GM19025 (cell line): ENCODE measurements around the gene ANKRD44.

Experiments used
- ATAC-seq: cut with Tn5 transposase; IDR thresholded peaks from one replicate; pipeline ENCODE4 v1.9.1; 2021; ENCODE audit warnings: mild to moderate bottlenecking, low read depth, moderate library complexity; ENCODE audit not compliant: unreplicated experiment

Gene ANKRD44

DNA sequence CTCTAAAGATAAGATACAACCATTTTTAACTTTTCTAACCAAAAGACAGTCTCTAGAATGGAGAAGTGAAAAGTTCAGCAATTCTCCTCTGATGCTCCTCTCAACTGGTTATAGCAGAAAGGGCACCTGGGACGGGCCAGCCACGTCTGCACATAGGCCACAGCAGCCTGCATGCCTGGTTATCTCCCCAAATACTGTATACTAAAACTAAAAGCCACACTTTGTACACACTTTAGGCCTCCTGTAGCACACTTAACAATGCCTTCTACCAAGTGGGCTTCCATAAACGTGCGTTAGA lies 179.1 kb downstream of the ANKRD44 start:
- ATAC-seq, result peak; percentile 39

DNA sequence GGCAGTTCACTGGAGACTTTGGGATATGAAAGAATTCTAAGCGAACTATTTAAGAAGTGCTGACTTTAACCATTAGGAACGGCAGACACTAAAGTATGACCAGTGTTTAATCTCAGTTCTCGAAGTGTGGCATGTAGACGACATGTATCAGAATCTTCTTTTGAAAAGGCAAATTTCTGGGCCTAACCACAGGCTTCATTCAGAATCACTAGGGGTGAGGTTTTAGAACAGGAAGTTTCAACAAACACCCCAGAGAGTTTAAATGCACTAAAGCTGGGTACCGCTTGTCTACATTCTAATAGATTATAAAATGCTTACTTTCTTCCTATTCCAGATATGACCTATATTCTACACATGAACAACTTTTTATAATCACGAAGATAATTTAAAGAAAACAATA lies 180.3 kb downstream of the ANKRD44 start:
- peak; percentile 78 for ATAC-seq

- ATAC-seq, result no peak
Measured at GRCh38 chr2:197128897-197129296, 181.7 kb downstream of the ANKRD44 start.

GRCh38 chr2:197128126-197128525 lies 182.5 kb downstream of the ANKRD44 start:
- no peak for ATAC-seq

DNA sequence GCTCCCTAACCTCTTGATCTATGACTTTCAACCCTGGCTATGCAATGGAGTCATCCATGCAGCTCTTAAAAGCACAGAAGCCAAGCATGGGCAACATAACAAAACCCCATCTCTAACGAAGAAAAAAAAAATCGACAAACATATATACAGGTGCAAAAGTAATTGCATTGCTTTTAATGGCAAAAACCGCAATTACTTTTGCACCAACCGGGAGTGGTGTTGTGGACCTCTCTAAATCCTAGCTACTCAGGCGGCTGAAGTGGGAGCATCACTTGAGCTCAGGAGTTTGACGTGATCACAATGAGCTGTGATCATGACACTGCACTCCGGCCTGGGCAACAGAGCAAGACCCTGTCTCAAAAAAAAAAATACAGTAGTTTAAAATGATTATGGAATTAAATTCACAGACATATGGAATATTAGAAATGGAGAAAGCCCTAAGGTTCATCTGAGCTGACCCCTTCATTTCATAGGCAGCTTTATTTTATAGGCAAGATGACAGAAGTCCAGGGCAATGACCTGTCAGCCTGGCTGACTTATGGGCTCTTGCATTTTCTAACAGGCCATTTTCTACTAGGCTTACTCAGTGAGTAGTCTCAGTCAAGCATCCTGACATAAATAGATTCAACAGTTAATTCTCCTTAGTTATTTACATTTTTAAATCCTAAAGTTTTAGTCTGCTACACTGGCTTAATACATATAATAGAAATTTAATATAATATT lies 183.8 kb downstream of the ANKRD44 start:
- no peak for ATAC-seq

- no peak for ATAC-seq
Measured at GRCh38 chr2:197124639-197125390, 185.8 kb downstream of the ANKRD44 start.

DNA sequence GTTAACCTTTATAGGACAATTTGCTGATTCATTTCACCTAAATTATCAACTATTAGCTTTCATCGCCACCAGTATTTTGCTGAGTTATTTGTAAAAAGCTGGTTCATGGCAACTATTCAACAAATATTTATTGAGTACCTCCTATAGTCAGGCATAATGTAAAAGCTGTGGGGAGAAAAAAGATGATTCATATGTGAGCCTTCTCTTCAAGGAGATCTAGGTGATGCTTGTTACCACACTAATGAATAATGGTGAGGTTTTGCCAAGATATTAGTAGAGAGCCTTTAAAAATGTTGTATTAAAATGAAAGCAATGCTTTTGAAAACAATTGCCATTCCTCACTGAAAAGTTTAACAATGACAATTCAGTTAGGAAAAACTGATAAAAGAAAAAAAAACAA lies 187.8 kb downstream of the ANKRD44 start:
- no peak for ATAC-seq

GRCh38 chr2:197121756-197122385 lies 188.7 kb downstream of the ANKRD44 start:
- ATAC-seq, result no peak

- no peak for ATAC-seq
Measured at GRCh38 chr2:197121255-197121654, 189.3 kb downstream of the ANKRD44 start.

GRCh38 chr2:197116306-197116879 lies 194.2 kb downstream of the ANKRD44 start:
- no peak for ATAC-seq

GRCh38 chr2:197115325-197115724 lies 195.3 kb downstream of the ANKRD44 start:
- ATAC-seq, result no peak

DNA sequence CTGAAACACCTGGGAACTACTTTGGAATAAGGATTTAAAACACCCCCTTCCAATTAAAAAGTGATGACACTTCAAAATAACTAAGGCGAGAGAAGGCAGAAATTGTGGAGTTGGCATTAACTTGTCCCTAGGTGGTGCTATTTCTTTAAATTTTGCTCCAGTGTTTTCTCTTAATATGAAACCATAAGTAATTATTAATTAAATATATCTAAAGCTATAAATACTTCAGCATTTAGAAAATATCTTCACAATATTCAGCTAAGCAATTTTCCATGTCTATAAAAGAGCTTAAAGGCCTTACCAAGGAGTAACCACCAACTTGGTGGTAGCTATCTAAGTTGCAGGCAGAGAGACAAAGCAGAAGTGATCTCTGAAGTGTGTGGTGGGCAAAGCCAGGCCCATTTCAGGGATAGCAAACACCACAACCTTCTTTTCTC lies 197.3 kb downstream of the ANKRD44 start:
- no peak for ATAC-seq

DNA sequence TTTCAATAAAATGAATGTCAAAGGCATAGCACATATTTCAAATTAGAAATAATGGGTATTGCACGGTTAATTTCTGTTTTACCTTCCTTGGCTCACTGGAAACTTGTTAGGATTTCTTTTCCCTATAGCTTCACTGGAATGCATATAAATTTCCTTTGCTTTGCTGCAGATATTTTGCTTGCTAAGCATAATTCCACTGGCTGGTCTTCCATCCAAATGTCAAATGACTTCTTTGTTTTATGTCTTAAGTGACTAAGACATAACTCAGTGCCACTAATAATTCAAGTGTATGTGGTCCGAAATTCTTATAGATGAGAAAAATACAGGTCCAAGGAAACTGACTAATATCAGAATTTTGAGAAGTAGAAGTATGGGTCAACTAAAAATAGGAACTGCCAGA lies 201.3 kb downstream of the ANKRD44 start:
- no peak for ATAC-seq

GRCh38 chr2:197108758-197109157 lies 201.8 kb downstream of the ANKRD44 start:
- ATAC-seq, result no peak

- no peak for ATAC-seq
Measured at GRCh38 chr2:197107291-197108269, 203.0 kb downstream of the ANKRD44 start.

GRCh38 chr2:197103363-197103762 lies 207.2 kb downstream of the ANKRD44 start:
- ATAC-seq, result no peak

DNA sequence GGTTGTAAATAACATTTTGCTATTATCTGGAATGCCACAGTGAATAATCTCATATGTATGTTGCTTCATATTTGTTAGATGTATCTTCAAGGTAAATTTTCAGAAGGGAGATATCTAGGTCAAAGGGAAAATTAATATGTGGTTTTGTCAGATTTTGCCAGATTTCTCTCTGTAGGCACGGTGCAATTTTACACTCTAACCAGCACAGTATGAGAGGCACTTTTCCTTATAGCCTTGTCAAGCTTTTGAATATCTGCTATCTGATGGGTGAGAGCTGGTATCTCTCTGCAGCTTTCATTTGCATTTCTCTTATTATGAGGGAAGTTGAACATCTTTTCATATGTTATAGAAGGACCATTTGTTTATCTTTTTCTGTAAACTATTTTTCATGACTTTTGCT lies 208.3 kb downstream of the ANKRD44 start:
- no peak for ATAC-seq

DNA sequence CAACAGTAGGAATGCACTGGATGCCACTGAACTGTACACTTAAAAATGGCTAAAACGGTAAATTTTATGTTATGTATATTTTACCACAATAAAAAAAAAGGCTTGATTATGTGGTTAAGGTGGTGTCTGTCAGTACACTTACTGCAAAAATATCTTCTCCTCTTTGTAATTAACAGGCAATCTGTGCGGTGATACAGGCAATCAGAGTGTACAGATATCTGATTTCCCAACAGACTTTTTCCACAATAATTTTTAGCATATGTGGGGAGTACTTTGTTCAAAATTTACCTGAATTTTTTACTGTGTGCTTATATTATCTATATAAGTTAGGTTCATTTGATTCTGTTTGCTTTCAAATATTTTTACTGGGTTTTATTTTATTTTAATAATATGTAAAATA lies 209.1 kb downstream of the ANKRD44 start:
- no peak for ATAC-seq

DNA sequence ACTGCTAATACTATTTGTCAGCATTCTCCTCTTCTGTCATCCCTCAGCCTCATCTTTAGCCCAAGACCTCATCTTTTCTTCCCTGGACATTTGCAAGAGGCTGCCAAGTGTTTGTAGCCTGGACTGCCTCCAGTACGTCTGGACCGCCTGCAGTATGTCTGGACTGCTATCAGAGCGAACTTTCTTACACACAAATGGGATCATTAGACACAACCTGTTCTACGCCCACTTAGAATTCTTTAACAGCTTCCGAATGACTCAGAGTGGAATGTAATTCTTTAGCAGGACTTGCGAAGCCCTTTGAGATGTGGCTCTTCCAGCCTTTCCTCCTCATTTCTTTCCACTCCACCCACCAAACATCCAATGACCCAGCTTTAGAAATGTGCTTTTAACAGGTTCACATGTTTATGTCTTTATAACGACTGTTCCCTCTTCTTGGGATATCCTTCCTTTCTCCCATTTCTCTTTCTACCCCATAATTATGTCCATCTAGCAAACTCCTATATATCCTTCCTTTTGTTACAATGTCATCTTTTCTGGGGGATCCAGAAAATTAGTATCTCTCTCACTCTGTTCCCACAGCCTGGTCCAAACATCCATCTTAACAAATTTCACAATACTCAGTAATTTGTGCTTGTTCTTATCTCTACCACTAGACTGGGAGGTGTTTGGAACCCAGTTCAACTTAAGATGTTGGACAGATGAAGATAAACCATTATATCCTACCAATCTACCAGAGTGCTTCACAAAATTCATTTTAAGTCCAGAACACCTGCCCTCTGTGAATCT lies 212.8 kb downstream of the ANKRD44 start:
- ATAC-seq, result no peak
